Esophagus (tissue), 2 donors: ENCODE measurements around the gene DHX36. TPM values are rescaled to one million over a fixed set of nuclear protein-coding genes. Genes with fewer than 3 reads are reported as not detected.

ENCODE experiments used
- H3K27ac ChIP-seq, 2 donors: one replicate each; pipeline ENCODE4 v1.5.1; 2013; ENCODE audit warnings: low read depth in 2 of 2, mild to moderate bottlenecking in 2 of 2, inconsistent platforms in 1 of 2, low read length in 1 of 2, moderate library complexity in 1 of 2
- H3K27me3 ChIP-seq, 2 donors: one replicate each; pipeline ENCODE4 v1.6.1; 2013; ENCODE audit warnings: low read length in 2 of 2, control low read depth in 1 of 2, mild to moderate bottlenecking in 1 of 2; ENCODE audit not compliant: insufficient read depth in 2 of 2, control insufficient read depth in 1 of 2
- H3K36me3 ChIP-seq, 2 donors: one replicate each; pipeline ENCODE4 v1.6.1; 2013; ENCODE audit warnings: low read length in 1 of 2; ENCODE audit not compliant: control insufficient read depth in 2 of 2, insufficient read depth in 2 of 2
- H3K4me1 ChIP-seq, 2 donors: one replicate each; pipeline ENCODE4 v1.6.1; 2013; ENCODE audit warnings: low read length in 1 of 2; ENCODE audit not compliant: control insufficient read depth in 2 of 2, insufficient read depth in 2 of 2
- H3K4me3 ChIP-seq, 2 donors: one replicate each; pipeline ENCODE4 v1.5.1; 2013; ENCODE audit warnings: low read length in 2 of 2, mild to moderate bottlenecking in 2 of 2, low read depth in 1 of 2, moderate library complexity in 1 of 2
- H3K9me3 ChIP-seq, 2 donors: one replicate each; pipeline ENCODE4 v1.6.1; 2013; ENCODE audit warnings: mild to moderate bottlenecking in 2 of 2, low read depth in 1 of 2, low read length in 1 of 2, moderate library complexity in 1 of 2; ENCODE audit not compliant: control insufficient read depth in 2 of 2, insufficient read depth in 1 of 2
- whole genome bisulfite sequencing, 2 donors: extraction: QIAGEN DNeasy Blood & Tissue Kit; methylation state at CpG; one replicate each; pipeline ENCODE4 v1.1.7; 2013; 5-methylcytosine and 5-hydroxymethylcytosine counted together
- polyA plus RNA-seq, 2 donors: library from polyadenylated mRNA; stranded (reverse); fragments of 200-250 nt; gene quantifications; one replicate each; pipeline ENCODE4 v1.2.3, GENCODE V29; 2013
- donor health status: healthy with polysubstance abuse.
- donor health status: Bipolar disorder and iron deficiency.

The DHX36 gene
- polyA plus RNA-seq, 2 donors: 17.0 to 21.1 TPM

- Histone ChIP-seq H3K36me3 (no peaks in the 10 kb centered on the region), H3K27ac (no peak overlapping the region), H3K27me3 (no peaks in the 10 kb centered on the region), H3K9me3 (no peaks in the 10 kb centered on the region), H3K4me1 (no peaks in the 10 kb centered on the region), H3K4me3 (no peak overlapping the region)
- WGBS, 2 donors: 85 to 88% methylated on average over 2 of the region's 2 CpGs
These were observed 95.1 kb downstream of the DHX36 start for GRCh38 chr3:154229217-154229590.

GRCh38 chr3:154228561-154229216 lies 95.6 kb downstream of the DHX36 start:
- no peaks in the 10 kb centered on the region for H3K4me1 ChIP-seq
- no peaks in the 10 kb centered on the region for H3K9me3 ChIP-seq
- no peaks in the 10 kb centered on the region for H3K27me3 ChIP-seq
- H3K4me3 ChIP-seq: no peak overlapping the region
- no peaks in the 10 kb centered on the region for H3K36me3 ChIP-seq
- 85 to 89% methylated on average over 6 of the region's 6 CpGs for WGBS, 2 donors
- no peak overlapping the region for H3K27ac ChIP-seq

GRCh38 chr3:154227531-154227930 lies 96.8 kb downstream of the DHX36 start:
- Histone ChIP-seq H3K4me3 (no peak overlapping the region), H3K27ac (no peak overlapping the region), H3K27me3 (no peaks in the 10 kb centered on the region), H3K36me3 (no peaks in the 10 kb centered on the region), H3K9me3 (no peaks in the 10 kb centered on the region), H3K4me1 (no peaks in the 10 kb centered on the region)
- WGBS, 2 donors: 83 to 90% methylated on average over 3 of the region's 3 CpGs

GRCh38 chr3:154225536-154225935 lies 98.8 kb downstream of the DHX36 start:
- no peaks in the 10 kb centered on the region for H3K4me1 ChIP-seq
- WGBS, 2 donors: 72 to 81% methylated on average over 2 of the region's 2 CpGs
- no peak overlapping the region for H3K27ac ChIP-seq
- H3K9me3 ChIP-seq: no peaks in the 10 kb centered on the region
- no peak overlapping the region for H3K4me3 ChIP-seq
- no peaks in the 10 kb centered on the region for H3K36me3 ChIP-seq
- H3K27me3 ChIP-seq: no peaks in the 10 kb centered on the region

- no peaks in the 10 kb centered on the region for H3K4me1 ChIP-seq
- no peaks in the 10 kb centered on the region for H3K9me3 ChIP-seq
- no peak overlapping the region for H3K4me3 ChIP-seq
- no peaks in the 10 kb centered on the region for H3K27me3 ChIP-seq
- H3K36me3 ChIP-seq: no peaks in the 10 kb centered on the region
- no peak overlapping the region for H3K27ac ChIP-seq
These were observed 99.4 kb downstream of the DHX36 start for GRCh38 chr3:154224866-154225265.

- no peak overlapping the region for H3K27ac ChIP-seq
These were observed 99.9 kb downstream of the DHX36 start for GRCh38 chr3:154224366-154224765.

GRCh38 chr3:154223519-154223918 lies 100.8 kb downstream of the DHX36 start:
- H3K27me3 ChIP-seq: no peaks in the 10 kb centered on the region
- H3K9me3 ChIP-seq: no peaks in the 10 kb centered on the region
- H3K27ac ChIP-seq: no peak overlapping the region
- no peaks in the 10 kb centered on the region for H3K4me1 ChIP-seq
- H3K36me3 ChIP-seq: no peaks in the 10 kb centered on the region
- H3K4me3 ChIP-seq: no peak overlapping the region

More at GRCh38 chr3:154224366-154224765, 99.9 kb downstream of the DHX36 start:
- 60 to 61% methylated on average over 6 of the region's 6 CpGs for WGBS, 2 donors
- H3K9me3 ChIP-seq: no peaks in the 10 kb centered on the region
- no peaks in the 10 kb centered on the region for H3K36me3 ChIP-seq
- H3K4me1 ChIP-seq: no peaks in the 10 kb centered on the region
- H3K4me3 ChIP-seq: no peak overlapping the region
- no peaks in the 10 kb centered on the region for H3K27me3 ChIP-seq

Other genes with a start within 250 kb of the DHX36 start
- 1 to 10 TPM; 5.7 to 7.1 TPM for gene ARHGEF26, start 203.1 kb downstream of the DHX36 start, polyA plus RNA-seq
- gene GPR149, start 105.7 kb upstream of the DHX36 start, polyA plus RNA-seq: not detected